Adrenal gland (tissue), 12 donors: ENCODE data around the gene NDEL1. TPM values are rescaled to one million over a fixed set of nuclear protein-coding genes. Genes with fewer than 3 reads are reported as not detected.

Experiments used
- DNase-seq, 7 donors: peaks; one replicate each; pipeline ENCODE4 v3.0.0-alpha.2; 2019 to 2020
- H3K27ac ChIP-seq, 5 donors: fragments of 200-600 bp; sonication (generic) in 4 of 5; 1 replicate in 3 of 5; 2 replicates in 2 of 5; pipeline versions ENCODE4 v1.5.1 to v1.8.0; 2016 to 2020; ENCODE audit warnings: mild to moderate bottlenecking in 1 of 5
- H3K27me3 ChIP-seq: fragments of 200-600 bp; 2 replicates; pipeline ENCODE4 v1.8.0; 2021
- H3K36me3 ChIP-seq, 2 donors: fragments of 200-600 bp; replicated peaks in 1 of 2; 1 replicate in 1 of 2; 2 replicates in 1 of 2; pipeline versions ENCODE4 v1.5.1 to v1.8.0; 2018 to 2022
- H3K4me1 ChIP-seq, 2 donors: fragments of 200-600 bp; replicated peaks in 1 of 2; 1 replicate in 1 of 2; 2 replicates in 1 of 2; pipeline versions ENCODE4 v1.5.1 to v1.8.0; 2018 to 2021
- H3K4me3 ChIP-seq, 4 donors: fragments of 200-600 bp; sonication (generic) in 3 of 4; one replicate each; pipeline ENCODE4 v1.5.1; 2016 to 2018
- H3K9me3 ChIP-seq, 3 donors: fragments of 200-600 bp; sonication (generic) in 1 of 3; replicated peaks in 1 of 3; 1 replicate in 2 of 3; 2 replicates in 1 of 3; pipeline versions ENCODE4 v1.5.1 to v1.8.0; 2016 to 2021
- CTCF ChIP-seq, 6 experiments: fragments of 450-650 bp in 4 of 6; fragments of 200-600 bp in 2 of 6; sonication (generic) in 1 of 6; IDR thresholded peaks; 1 replicate in 5 of 6; 2 replicates in 1 of 6; pipeline versions ENCODE4 v1.5.1 to v1.8.0; 2016 to 2021; ENCODE audit warnings: antibody characterized with exemption in 6 of 6, mild to moderate bottlenecking in 2 of 6, moderate library complexity in 1 of 6
- POLR2A ChIP-seq, 2 donors: fragments of 450-650 bp; IDR thresholded peaks; one replicate each; pipeline ENCODE4 v1.6.1; 2017; ENCODE audit warnings: antibody characterized with exemption in 2 of 2, mild to moderate bottlenecking in 2 of 2, moderate library complexity in 1 of 2
- WGBS, 4 donors: extraction: QIAGEN DNeasy Blood & Tissue Kit in 2 of 4; methylation state at CpG; one replicate each; pipeline versions ENCODE4 v1.1.5 to v1.1.7; 2013 to 2017; 5-methylcytosine and 5-hydroxymethylcytosine counted together
- intact Hi-C, 2 donors: fragments of 100-400 bp; cut with DNase I; formaldehyde crosslinking; loops; one replicate each; pipeline versions ENCODE4 v1.14.1 to v1.15.0; 2022 to 2023
- polyA plus RNA-seq, 3 donors: library from polyadenylated mRNA; stranded (reverse); fragments of 200-250 nt in 2 of 3; fragments of 350-450 nt in 1 of 3; fragmentation: Illumina TruSeq in 1 of 3; extraction: RNeasy Lipid Tissue Mini Kit (QIAGEN cat#74804) in 1 of 3; gene quantifications; one replicate each; pipeline ENCODE4 v1.2.3, GENCODE V29; 2013 to 2014
- total RNA-seq, 9 donors: library from RNA; depleted of rRNA in 4 of 9; stranded (reverse); fragments of >200 nt in 4 of 9; fragments of 120-200 nt in 1 of 9; fragmentation: NEBNext Ultra II Directional in 1 of 9; extraction: Animal tissue kit (Norgen Biotek cat#: 25700) in 1 of 9; gene quantifications; one replicate each; pipeline versions ENCODE4 v1.1.0 to v1.2.4, GENCODE V29; 2013 to 2023
- donor health status: healthy with polysubstance abuse.
- donor health status: Bipolar disorder and iron deficiency.
- donor health status: DM: yes; HTN: yes; CAD: no.
- donor health status: DM: no; HTN: no; CAD: no.
- donor health status: DM: no; HTN: no; CAD: no.
- donor health status: DM: yes; HTN: yes; CAD: no.

The NDEL1 gene
- total and polyA plus RNA-seq, 12 donors: 21.9 to 265 (median 47.0) TPM

GRCh38 chr17:8413938-8414337 is 21.7 kb upstream of the NDEL1 start:
- no peaks in the 10 kb centered on the region for H3K4me1 ChIP-seq
- H3K27me3 ChIP-seq: no peaks in the 10 kb centered on the region
- intact Hi-C loops: loop anchor here in 1 of 2 donors (5.0 kb wide), 1 partner anchor 328 kb away; the partner anchor contains the start of gene CCDC42
- no peak overlapping the region for H3K27ac ChIP-seq
- H3K4me3 ChIP-seq: no peak overlapping the region
- H3K9me3 ChIP-seq: no peaks in the 10 kb centered on the region
- no peaks in the 10 kb centered on the region for H3K36me3 ChIP-seq
- DNase-seq: no peak
- no peak for TF ChIP-seq POLR2A (IDR thresholded peaks at IDR 0.05)
- TF ChIP-seq CTCF (IDR thresholded peaks at IDR 0.05): no peak

DNA sequence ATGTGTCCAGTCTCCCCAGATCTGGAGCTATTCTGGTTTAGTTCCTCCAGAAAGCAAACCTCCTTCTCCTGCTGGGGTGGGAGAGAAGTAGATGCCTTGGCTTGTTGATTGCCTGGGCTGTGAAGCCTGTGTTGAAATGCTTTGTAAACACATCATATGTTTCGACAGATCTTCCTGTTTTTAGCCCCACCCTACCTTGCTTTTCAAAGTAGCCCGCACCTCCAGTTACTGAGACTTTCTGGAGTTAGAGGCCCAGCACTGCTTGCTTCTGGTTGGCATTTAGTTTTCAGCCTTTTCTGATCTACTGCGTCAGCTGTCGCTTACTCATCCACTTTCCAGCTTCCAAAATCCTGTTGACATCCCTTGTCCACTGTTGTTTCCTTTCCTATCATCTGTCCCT is 17.9 kb upstream of the NDEL1 start:
- no peak overlapping the region for H3K4me3 ChIP-seq
- WGBS, 4 donors: 81 to 89% (median 86%) methylated on average over 4 of the region's 4 CpGs
- H3K4me1 ChIP-seq: peaks cover 7 to 16% of the 10 kb centered on the region in 2 donors
- H3K9me3 ChIP-seq: no peaks in the 10 kb centered on the region
- no peaks in the 10 kb centered on the region for H3K36me3 ChIP-seq
- intact Hi-C loops: no loop called here
- TF ChIP-seq CTCF (IDR thresholded peaks at IDR 0.05) (no peak), POLR2A (IDR thresholded peaks at IDR 0.05) (no peak)
- H3K27ac ChIP-seq: no peak overlapping the region
- DNase-seq: no peak
- no peaks in the 10 kb centered on the region for H3K27me3 ChIP-seq

DNA sequence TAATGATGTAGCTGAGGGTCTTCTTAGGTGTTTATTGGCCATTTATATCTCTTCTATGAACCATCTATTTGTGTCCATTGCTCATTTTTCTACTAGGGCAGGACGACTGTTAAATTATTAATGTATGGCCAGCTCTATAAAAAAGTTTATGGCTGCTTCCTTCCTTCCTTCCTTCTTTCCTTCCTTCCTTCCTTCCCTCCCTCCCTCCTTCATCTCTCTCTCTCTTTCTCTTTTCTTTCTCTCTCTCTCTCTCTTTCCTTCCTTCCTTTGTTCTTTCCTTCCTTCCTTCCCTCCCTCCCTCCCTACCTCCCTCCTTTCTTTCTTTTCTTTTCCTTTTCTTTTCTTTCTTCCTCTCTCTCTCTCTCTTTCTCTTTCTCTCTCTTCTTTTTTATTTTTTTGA is 17.2 kb upstream of the NDEL1 start:
- H3K4me1 ChIP-seq: peaks cover 7 to 16% of the 10 kb centered on the region in 2 donors
- no peaks in the 10 kb centered on the region for H3K9me3 ChIP-seq
- TF ChIP-seq CTCF (IDR thresholded peaks at IDR 0.05) (no peak), POLR2A (IDR thresholded peaks at IDR 0.05) (no peak)
- no peaks in the 10 kb centered on the region for H3K36me3 ChIP-seq
- no peak for DNase-seq
- H3K27ac ChIP-seq: no peak overlapping the region
- intact Hi-C loops: no loop called here
- H3K4me3 ChIP-seq: no peak overlapping the region
- H3K27me3 ChIP-seq: no peaks in the 10 kb centered on the region
- WGBS, 4 donors: 60 to 76% (median 67%) methylated on average over 1 of the region's 1 CpG

DNA sequence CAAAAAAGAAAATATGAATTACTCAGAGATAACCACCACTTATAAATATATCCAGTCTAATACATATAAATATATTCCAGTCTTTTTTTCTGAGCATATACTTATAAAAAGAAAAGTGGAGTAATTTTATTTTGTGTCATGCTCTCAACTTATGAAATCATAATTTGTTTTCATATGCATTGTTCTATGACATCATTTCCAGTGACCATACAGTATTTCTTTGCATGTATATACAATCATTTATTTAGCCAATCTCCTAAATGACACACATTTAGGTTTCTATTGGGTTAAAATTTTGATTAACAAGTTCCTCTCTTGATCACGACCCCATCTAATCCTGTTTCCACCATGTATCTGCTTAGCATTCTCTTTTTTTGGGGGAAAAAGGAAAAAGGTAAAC is 16.4 kb upstream of the NDEL1 start:
- Histone ChIP-seq H3K9me3 (no peaks in the 10 kb centered on the region), H3K27ac (peak overlapping the region in 1 of 5 donors; percentile 71), H3K27me3 (no peaks in the 10 kb centered on the region), H3K36me3 (no peaks in the 10 kb centered on the region), H3K4me3 (no peak overlapping the region), H3K4me1 (peaks cover 7 to 16% of the 10 kb centered on the region in 2 donors)
- intact Hi-C loops: no loop called here
- no peak for DNase-seq
- 25 to 53% (median 35%) methylated on average over 1 of the region's 1 CpG for WGBS, 4 donors
- TF ChIP-seq POLR2A (IDR thresholded peaks at IDR 0.05): no peak
- TF ChIP-seq CTCF (IDR thresholded peaks at IDR 0.05): no peak
